Activated T-cell treated with anti-CD3 and anti-CD28 coated beads for 48 hours (primary cell): ENCODE data around the gene PALB2.

Experiments
- DNase-seq: peaks from one replicate; pipeline ENCODE4 v3.0.0-alpha.2; 2020; ENCODE audit warnings: low read depth

Gene PALB2

GRCh38 chr16:23640931-23641765 is at the start of gene PALB2, which contains the start of gene DCTN5:
TSS of gene PALB2 (minus strand) at chr16:23641310. CDS start at chr16:23641157, 153 bp downstream.
TSS of gene DCTN5 (plus strand) at chr16:23641466. CDS start at chr16:23641543, 77 bp downstream.
- DNase-seq = peak; percentile 88

GRCh38 chr16:23689442-23690187 is 48.5 kb upstream of the PALB2 start:
- no peak for DNase-seq

DNA sequence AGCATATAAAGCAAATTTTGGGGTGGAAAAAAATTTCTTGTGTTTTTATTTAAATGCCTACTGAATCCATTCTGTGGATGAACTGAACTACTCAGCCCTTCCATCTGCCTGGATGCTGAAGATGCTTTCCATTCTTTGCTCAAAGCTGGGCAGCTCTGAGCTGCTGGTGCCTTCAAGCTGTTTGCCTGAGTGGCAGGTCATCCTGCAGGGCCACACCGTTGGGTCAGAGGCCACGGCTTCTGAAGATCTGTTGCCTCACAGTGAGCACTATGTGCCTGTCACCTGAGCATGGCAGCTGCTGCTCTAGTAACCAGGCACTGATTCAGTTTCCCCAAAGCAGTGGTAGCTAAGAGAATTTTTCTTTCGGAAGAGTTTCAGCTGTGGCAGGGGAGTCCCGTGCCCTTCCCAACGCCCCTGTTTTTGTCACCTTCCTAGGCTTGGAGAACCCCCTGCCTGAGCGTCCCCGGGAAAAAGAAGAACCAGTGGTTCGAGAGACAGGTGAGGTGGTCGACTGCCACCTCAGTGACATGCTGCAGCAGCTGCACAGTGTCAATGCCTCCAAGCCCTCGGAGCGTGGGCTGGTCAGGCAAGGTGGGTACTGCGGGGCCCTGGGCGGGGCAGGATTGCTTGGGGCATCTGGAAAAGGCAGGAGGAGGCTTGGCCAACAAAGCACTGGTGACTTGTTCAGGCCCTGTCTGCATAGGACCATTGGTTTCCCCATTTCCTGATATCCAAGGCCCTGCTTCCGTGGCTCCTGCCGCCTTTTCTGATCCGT is 46.1 kb upstream of the PALB2 start:
- no peak for DNase-seq

- no peak for DNase-seq
Measured at GRCh38 chr16:23683487-23683886, 42.4 kb upstream of the PALB2 start.

DNA sequence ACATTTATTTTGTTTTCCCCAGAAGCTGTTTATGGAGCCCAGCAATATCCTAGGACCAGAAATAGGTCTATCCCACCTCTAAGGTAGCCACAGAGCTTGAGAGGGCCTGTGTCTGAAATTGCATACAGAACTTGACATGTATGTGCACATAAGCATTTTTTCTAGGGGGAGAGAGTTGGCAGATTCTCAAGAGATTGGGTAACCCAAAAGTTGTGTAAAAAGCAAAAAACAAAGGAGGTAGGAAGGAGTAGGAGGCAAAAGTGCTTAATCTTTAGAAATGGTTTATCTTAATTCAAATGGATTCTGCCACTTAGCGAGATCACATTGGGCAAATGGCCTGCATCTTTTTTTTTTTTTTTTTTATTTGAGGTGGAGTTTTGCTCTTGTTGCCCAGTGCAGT is 41.1 kb upstream of the PALB2 start:
- no peak for DNase-seq

DNA sequence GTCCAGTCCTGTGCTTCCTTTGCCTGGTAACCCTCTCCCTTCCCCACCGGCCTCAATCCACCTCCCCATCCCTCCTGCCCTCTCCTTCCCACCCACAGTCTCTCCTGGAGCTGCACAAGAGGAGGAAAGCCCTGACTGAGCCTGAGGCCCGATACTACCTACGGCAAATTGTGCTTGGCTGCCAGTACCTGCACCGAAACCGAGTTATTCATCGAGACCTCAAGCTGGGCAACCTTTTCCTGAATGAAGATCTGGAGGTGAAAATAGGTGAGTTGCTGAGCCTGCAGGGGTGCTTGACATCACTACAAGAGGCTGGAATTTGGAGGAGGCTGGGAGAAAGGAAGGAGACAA is 38.9 kb upstream of the PALB2 start:
- DNase-seq = no peak

DNA sequence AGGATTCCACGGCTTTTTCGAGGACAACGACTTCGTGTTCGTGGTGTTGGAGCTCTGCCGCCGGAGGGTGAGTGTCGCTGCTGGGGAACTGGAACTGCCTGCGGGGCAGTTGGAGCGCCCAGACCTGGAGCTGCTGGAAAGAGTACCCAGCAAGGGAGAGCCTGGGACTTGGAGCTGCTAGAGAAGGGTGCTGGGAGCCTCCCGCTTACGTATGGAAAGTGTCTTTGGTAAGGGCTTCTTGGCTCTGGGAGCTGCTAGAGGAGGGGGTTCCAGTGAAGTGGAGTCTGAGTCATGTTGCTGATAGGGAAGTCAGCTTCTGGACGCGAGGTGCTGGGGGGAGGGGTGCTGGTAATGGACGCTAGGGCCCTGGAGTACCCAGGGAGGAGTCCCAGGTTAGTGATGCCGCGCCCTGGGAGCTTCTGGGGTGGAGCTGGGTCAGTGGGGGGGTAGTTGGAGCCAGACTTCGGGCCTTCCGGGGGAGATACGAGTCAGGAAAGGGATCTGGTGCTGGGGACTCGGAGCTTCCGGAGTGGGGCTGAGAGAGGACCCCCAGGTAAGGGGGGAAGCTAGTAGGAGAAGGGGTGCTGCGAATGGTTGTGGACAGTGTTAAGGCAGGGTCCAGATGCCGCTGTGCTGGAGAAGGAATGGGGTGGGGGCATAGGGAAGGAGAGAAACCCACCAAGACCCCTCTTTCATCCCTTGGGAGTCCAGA is 38.3 kb upstream of the PALB2 start:
- peak; percentile 30 for DNase-seq

DNA sequence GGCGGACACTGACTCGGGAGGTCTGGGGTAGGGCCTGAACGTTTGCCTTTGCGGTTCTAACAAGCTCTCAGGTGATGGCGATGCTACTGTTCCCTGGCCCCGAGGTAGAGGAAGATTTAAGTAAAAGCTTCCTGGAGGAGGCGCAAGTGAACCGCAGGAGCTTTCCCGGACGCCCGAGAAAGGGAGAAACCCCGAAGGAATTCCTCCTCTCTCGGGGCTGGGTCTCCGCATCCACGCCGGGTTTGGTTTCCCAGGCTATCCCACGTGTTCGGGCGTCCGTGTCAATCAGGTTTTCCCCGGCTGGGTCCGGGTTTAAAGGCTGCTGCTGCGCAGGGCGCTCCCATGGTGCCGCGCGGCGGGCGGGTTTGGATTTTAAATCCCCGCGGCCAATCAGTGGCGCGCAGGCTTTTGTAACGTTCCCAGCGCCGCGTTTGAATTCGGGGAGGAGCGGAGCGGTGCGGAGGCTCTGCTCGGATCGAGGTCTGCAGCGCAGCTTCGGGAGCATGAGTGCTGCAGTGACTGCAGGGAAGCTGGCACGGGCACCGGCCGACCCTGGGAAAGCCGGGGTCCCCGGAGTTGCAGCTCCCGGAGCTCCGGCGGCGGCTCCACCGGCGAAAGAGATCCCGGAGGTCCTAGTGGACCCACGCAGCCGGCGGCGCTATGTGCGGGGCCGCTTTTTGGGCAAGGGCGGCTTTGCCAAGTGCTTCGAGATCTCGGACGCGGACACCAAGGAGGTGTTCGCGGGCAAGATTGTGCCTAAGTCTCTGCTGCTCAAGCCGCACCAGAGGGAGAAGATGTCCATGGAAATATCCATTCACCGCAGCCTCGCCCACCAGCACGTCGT is 37.5 kb upstream of the PALB2 start, which contains the start of gene PLK1:
TSS of gene PLK1 (plus strand) at position 460 of the 844 bp plus-strand sequence. CDS start at position 504, 44 bp downstream.
- peak; percentile 82 for DNase-seq

DNA sequence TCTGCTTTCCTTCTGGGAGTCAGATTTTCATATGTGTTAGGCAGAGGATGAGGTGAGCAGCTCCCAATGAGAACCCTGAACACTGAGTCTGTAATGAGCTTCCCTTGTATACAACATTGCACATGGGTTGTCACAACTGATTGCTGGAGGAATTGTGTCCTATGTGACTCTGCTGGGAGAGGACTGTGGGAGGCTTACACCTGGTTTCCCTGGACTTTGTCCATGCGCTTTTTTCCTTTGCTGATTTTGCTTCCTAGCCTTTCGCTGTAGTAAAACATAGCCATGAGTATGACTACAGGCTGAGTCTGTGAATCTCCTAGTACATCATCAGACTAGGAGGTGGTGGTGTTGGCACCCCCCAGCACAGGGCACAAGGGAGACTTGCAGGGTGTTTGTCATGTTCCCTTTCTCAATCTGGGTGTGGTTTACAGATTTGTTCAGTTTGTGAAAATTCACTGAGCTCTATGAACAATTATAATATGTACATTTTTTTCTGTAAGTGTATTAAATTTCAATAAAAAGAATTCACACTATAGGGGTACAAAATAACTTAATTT is 35.9 kb upstream of the PALB2 start:
- DNase-seq = no peak

DNA sequence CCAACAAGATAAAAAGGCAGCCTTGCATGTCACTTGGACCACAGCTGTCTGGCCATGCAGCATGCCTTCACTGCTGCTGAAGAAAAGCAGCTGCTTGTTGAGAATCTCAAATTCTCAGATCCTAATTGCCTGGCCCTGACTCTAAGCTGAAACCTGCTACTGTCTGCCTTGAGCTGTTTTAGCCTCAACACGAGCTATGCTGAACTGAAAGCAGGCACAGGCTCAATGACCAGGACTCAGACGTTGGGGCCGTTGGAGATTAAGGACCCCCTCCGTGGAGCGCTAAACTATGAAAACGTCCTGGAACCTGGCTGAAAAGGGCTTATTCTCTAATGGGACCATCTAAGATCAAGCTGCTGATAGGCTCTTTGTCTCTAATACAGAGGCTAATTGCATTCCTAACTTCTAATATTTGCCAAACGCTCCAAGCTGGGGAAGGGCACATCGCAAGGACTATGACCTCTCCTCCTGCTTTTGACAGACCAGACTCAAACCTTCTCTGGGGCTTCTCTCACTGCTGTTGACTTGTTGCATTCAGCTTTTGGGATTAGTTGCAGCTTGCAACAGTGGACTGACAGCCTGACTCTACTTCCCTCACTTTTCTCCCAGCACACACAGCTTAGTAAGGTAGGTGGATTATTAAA is 33.0 kb upstream of the PALB2 start:
- DNase-seq = no peak

DNA sequence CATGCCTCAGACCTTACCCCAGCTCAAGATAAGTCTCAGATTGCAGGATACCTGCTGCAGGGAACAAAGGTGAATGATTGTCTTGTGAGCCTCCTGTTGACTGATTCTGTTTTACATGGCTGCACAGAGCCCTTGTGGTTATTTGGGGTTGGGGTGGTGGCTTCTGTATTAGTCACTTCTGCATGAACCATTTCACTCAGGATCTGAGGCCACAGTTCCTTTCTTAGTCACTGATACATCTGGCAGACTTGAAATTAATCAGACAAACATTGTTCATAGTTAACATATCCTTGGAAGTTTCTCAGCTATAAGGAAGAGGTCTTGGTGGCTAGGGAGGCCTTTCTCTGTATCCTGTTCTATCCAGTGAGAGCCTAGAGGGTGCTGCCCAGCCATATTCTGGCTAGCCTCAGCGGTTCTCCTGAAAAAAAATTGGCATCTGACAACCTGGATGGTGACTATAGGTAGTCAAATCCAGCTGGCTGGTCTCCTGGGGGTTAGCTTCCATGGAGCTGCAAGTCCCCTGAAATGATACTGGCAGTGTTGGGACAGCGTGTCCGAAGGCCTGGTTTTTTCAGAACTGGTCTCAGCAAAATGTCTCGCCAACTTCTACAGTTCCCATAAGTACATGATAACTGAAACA is 29.1 kb upstream of the PALB2 start:
- peak; percentile 42 for DNase-seq

DNA sequence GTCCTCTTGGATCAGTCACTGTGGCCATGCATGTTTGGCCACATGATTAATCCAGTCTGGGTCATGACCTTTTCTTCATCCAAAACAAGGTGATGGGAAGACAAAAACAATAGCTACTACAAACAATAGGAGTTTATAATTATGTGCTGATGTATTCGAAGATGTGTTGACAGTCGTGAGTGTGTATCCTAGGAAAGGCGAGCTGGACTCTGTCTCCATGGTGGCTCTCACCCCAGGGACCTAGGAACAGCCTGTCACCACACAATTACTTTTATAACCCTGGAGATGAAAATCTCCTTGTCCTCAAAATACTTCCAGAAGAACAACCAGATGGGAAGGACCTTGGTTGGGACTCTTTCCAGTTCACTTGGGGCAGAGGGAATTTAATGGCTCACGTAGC is 27.8 kb upstream of the PALB2 start:
- DNase-seq = no peak

GRCh38 chr16:23668225-23668624 is 27.1 kb upstream of the PALB2 start:
- DNase-seq = no peak

- no peak for DNase-seq
Measured at GRCh38 chr16:23667355-23667659, 26.2 kb upstream of the PALB2 start.

- DNase-seq = no peak
Measured at GRCh38 chr16:23666571-23667354, 25.7 kb upstream of the PALB2 start.

- no peak for DNase-seq
Measured at GRCh38 chr16:23663918-23664317, 22.8 kb upstream of the PALB2 start.

DNA sequence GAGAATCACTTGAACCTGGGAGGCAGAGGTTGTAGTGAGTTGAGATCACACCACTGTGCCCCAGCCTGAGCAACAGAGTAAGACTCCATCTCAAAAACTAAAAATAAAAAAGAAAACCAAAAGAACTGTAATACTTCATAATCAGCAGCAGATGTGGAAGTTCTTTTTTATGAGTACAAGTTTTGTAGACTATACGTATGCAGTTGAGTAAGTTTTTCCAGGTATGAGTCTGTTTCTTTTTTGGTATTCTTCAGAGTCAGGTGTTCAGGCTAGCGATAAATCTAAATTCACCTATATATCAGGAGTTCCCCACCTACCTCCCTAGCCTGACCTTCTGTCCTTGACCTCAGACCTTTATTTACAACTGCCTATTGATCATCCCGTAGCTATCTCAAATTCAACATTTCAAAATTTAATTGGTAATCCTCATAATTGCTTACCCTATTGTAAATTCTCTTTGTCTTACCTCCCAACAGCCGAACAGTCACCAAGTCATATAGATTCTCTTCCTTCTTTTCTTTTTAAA is 10.9 kb upstream of the PALB2 start:
- no peak for DNase-seq

GRCh38 chr16:23650674-23651416 is 9.7 kb upstream of the PALB2 start:
- DNase-seq = no peak
